Activated CD4-positive, alpha-beta T cell treated with anti-CD3 and anti-CD28 coated beads, Interleukin-10, Interleukin-2, amounts not matched to agents 100 ng/mL and 50 ng/mL, durations not matched to agents 16 hours and 8 hours (primary cell): ENCODE measurements around the gene SYNJ2.

ENCODE experiments used
- DNase-seq: peaks from one replicate; pipeline ENCODE4 v3.0.0-alpha.2; 2020

SYNJ2 gene

DNA sequence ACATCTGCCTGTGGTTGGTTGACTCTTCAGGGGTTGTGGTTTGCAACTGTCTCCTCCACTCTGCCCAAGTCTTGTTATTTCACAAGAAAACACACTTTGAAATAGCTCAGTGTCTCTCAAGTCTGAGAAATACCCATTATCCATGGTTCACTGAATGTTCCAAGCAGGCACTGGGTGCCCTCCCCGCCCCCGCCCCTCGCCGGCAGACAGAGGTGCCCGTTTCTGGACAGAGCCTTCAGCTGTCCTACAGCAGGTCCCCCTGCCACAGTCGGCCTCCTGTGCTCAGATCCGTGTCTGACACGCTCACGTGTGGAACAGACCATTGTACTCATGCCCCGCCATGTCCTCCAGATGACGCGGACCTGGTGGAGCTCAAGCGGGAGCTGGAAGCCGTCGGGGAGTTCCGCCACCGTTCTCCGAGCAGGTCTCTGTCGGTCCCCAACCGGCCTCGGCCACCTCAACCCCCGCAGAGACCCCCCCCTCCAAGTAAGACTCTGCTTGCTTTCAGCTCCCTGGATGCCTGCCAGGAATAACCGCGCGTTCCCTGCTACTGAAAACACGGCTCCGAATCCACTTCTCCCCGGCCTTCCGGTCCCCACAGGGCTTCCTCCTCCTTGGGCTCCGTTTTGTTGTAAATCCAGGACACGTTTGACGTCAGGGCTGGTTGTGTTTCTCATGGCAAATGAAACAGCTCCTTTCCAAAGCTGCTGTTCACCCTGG, 105.0 kb downstream of the SYNJ2 start:
- DNase-seq: peak; percentile 33

DNA sequence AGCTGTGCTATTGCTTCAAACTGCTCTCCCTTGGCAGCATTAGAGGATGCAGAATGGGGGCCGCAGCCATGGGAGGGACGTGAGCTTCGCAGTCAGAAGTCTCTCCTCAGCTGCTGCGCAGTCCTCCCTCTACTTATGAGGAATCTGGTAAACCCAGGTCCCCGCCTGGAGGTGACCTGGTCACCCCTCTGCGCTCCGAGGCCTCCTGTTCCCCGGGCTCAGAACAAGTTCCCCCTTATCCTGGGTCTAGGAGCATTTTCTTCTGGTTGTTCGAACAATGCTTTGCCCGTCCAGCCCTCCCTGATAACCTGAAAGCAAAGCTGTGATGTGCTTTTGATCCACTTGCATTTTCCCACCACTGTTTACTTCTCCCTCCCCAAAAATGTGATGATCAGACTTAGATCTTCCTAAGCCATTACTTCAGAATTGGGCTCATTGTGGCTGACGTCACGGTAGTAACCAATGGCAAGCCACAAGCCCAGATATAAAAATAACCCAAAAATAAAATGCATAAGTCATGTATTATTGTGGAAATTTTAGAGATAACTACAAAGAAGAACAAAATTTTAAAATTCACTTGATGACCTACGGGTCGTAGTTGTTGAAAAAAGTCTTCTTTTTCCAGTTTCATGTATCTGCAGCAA, 105.7 kb downstream of the SYNJ2 start:
- no peak for DNase-seq

DNA sequence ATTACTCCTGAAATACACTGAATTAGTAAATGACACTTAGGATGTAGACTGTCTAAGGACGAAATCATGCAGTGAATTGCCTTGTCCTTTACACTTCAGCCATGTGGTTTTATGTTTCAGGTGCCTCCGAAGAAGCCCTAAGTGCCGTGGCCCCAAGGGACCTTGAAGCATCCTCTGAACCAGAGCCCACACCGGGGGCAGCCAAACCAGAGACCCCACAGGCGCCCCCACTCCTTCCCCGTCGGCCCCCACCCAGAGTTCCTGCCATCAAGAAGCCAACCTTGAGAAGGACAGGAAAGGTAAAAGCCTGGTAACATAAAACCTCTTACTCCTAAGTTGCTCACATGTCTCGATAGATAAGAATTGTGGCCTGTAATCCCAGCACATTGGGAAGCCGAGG, 111.1 kb downstream of the SYNJ2 start:
- no peak for DNase-seq

DNA sequence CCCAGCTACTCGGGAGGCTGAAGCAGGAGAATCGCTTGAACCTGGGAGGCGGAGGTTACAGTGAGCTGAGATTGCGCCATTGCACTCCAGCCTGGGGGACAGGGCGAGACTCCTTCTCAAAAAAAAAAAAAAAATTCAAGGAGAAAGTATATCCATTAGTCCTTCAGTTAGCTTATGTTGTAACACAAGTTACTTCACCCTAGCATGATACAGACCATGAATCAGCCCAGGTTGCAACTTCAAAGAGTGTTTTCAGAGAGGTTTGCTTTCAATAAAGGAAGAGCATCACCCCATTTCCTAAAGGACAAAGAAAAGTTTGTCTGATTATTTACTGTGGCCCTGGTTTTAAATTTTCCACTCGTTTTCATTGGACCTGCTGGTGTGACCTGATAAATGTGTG, 113.4 kb downstream of the SYNJ2 start:
- no peak for DNase-seq

DNA sequence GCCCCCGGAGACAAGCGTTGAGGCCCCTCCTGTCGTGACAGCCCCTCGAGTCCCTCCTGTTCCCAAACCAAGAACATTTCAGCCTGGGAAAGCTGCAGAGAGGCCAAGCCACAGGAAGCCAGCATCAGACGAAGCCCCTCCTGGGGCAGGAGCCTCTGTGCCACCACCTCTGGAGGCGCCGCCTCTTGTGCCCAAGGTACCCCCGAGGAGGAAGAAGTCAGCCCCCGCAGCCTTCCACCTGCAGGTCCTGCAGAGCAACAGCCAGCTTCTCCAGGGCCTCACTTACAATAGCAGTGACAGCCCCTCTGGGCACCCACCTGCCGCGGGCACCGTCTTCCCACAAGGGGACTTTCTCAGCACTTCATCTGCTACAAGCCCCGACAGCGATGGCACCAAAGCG, 114.0 kb downstream of the SYNJ2 start:
- no peak for DNase-seq

DNA sequence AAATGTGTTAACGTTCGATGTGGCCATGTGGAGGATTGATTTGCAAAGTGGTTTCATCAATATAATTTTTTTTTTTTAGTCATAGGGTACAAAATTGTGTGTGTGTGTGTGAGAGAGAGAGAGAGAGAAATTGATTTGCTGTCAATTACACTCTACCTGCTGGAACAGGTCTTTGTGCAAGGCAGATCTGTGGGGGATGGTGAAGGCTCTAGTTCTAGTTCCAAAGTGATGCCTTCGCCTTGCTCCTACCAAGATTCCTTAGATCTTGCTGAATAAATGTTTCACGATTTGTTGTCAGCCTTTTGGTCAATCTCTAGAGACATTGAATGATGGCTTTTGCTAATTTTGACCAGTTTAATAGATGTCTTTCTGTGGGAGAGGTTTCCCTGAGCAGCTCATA, 121.6 kb downstream of the SYNJ2 start:
- DNase-seq: no peak

DNA sequence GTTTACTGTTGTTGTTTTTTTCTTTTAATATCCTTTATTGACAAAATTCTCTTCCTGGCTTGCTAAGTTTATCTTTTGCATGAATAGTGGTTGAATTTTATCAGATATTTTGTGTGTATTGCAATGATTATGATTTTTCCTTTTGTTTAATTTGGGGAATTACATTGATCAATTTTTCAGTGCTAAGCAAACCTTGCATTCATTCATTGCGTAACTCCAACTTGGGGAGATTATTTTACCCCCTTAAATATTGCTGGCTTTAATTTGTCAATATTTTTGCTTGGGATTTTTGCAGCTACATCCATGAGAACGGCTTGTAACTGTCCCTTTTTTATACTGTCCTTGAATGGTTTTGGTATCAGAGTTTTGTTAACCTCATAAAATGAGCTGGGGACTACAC, 123.0 kb downstream of the SYNJ2 start:
- no peak for DNase-seq

DNA sequence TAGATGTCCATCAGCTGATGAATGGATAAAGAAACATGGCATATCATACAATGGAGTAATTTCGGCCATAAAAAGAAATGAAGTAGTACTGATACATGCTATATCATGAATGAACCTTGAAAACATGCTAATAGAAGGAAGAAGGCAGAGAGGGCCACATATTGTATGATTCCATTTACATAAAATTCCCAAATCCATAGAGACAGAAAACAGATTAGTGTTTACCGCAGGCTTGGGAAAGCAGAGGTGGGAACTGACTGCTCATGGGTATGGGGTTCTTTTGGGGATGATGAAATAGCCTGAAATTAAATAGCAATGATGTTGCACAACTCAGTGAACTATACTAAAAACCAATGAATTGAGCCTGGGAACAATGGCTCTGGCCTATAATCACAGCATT, 128.1 kb downstream of the SYNJ2 start:
- DNase-seq: no peak

DNA sequence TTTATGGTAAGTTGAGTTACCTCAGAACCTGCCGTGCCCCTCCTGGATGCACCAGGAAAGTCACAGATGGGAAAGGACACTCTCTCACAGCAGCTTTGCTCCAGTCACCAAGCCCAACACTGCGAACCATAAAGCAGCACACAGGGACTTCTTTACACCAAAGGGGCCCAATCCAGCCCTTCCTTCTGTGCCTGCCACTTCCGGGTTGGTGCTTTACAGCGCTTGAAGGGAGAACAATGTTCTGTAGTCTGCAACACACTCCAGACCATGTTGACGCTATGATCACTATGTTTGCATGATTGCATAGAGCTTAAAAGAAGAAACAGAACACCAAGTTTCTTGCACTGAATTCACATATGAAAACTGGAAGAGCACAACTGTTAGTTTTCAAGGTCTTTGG, 129.3 kb downstream of the SYNJ2 start:
- no peak for DNase-seq

DNA sequence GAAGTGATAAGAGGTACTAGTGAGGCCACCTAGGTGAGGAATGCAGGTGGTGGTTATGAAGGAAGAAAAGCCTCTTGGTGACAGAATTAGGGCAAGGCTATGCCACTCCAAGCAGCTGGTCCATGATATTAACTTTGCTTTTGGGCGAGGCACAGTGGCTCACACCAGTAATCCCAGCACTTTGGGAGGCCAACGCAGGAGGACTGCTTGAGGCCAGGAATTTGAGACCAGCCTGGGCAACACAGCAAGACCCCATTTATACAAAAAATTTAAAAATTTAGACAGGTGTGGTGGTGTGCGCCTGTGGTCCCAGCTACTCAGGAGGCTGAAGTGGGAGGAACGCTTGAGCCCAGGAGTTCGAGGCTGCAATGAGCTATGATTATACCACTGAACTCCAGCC, 130.3 kb downstream of the SYNJ2 start:
- DNase-seq: no peak

DNA sequence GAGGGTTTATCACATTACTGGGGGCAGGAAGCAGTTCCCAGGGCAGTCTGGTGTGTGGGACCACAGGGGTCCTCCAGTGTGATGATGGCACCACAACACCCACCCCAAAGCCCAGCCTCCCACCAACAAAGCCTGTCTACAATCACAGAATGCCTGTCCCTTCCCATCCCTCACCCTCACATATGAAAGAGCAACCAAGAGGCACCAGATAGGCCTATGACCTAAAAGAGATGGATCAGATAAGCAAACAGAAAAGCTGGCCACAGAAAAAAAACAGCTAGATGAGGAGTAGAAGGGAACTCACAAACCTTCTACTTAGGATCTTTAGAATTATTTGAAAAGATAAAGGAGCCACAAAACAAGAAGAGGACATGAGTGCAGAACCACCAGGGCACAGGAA, 132.1 kb downstream of the SYNJ2 start:
- DNase-seq: no peak

DNA sequence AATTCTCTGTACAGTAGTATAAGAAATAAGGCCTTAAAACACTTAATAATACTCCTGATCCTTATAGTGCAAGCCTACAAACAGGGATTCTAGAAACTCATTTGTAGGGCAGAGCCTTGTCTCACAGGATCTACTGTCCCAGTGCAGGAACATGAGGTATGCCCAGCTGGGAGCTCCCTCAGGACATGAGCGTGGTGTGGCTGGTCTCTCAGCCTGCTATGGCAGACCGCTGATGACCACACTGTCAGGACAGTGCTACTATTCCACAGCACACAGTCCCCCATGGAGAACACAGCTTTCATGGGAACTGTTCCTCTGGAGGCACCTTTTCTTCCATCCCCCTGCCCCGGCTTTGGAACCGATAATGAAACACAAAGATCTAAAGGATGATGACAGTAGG, 133.4 kb downstream of the SYNJ2 start:
- no peak for DNase-seq

DNA sequence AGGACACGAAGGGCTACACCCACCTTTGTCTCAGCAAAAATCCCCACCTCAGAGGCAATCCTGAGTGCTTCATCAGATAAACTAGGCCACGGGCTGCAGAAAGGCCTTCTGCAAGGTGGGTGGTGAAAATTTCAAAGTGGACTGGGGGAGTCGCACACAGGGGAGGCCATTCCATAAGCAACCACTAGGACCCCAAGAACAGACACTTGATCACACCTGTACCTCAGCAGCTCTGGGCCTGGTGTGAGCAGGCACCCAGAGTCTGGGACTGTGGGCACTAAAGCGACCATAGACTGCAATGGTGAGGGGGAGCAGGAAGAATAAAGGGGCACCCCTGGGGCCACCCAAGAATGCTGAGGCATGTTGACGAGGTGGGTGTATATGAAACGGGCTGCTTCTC, 133.8 kb downstream of the SYNJ2 start:
- no peak for DNase-seq

DNA sequence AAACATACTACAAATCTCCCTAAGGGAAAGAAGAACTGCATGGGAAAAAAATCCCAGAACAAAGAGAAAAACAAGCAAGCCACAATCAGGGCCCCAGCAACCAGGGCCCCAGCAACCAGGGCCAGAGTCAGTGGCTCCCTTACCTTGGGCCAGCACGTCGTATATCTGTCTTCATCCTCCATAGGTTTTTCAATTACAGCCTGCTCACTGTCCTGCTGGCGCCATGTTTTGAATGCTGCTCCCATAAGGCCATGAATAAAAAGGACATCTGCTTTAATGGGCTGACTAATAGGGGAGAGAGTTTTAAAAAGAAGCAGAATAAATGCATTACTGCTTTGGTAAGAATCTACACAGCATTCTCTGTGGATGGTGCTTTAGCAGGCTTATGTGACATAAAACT, 137.2 kb downstream of the SYNJ2 start:
- no peak for DNase-seq

DNA sequence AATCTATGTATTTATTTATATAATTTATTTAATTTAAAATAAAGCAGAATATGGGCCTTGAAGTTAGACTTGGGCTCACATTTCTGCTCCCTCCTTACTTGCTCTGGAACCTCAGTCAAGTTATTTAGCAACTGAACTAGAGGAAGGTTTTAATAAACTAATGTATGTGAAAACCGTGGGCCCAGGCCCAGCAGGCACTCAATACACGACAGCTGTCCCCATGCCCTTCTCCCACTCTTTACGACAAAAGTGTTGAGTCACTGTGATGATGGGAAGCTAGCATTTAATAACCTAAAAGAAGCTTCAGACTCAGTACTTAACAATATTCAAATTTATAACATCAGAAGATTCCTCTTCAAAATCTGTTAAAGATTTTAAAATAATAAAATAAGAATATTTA, 139.7 kb downstream of the SYNJ2 start:
- DNase-seq: no peak

DNA sequence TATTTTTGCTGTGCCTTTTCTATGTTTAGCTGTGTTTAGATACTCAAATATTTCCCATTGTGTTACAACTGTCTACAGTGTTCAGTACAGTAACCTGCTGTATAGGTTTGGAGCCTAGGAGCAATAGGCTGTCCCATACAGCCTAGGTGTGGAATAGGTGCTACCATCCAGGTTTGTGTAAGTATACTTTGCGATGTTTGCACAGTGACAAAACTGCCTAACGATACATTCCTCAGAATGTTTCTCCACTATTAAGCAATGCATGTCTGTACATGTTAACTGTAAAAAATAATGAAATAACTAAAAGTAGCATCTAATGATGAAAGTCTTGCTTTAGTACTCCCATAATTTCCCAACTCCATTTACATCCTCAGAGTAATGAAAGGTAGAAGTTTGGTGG, 140.4 kb downstream of the SYNJ2 start:
- DNase-seq: no peak

DNA sequence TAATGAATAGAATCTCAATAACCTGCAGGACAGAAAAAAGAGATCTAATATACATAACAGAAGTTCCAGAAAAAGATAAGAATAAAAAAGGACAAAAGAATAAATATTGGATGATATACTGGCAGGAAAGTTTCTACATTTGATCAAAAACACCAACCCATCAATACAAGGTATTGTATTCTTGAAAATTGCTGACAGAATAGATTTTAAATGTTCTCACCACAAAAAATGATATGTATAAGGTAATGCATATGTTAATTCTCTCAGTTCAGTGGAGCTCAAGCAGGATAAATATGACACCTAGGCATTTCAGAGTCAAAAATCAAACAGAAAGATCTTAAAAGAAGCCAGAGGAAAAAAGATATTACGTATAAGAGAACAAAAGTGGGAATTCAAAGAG, 142.6 kb downstream of the SYNJ2 start:
- DNase-seq: no peak

DNA sequence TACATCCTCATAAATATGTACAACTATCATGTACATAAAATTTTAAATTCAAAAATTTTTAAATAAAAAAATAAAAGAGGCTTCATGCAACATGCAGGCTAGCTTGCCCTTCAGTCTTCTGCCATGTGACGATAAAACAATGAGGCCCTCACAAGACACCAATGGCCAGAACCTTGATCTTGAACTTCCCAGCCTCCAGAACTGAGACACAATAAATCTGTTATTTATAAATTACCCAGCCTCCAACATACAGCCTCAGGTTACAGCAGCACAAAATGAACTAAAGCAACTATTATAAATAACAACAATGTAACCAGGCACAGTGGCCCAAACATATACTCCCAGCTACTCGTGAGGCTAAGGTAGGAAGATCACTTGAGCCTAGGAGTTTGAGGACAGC, 143.6 kb downstream of the SYNJ2 start:
- DNase-seq: no peak

DNA sequence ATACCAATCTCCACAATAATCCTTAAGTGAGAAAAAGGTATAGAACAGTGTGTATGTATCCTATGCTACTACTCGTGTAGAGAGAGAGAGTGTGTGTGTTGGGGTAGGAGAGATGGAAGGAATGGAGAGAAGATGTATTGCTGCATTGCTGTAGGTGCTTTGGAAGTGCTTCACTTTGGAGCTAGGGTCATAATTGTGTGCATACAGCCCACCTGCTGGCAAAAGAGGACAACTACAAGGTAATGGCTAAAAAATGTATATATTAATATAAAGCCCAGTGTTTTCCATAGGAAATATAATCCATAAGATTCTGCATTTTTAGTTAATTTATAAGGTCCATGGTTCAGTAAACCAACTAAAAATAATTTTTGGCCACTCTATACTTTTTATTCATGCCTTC, 150.3 kb downstream of the SYNJ2 start:
- DNase-seq: peak; percentile 36

DNA sequence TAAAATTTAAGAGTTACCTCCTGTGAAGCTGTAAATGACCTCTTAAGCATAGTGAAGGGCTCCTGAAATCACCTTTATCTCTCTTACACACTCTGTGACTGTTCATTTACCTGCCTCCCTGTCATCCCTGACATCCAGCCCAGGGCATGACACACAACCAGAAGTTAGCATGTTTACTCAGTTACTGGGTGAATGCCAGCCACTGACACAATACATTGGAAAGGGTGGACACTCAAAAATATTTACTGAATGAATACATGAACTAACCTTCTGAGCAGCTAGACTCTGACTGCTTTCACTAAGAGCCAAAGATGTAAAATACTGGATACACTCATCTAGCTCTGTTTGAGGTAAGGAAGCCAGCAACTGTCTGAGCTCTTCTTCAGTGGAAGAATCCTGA, 161.1 kb downstream of the SYNJ2 start:
- no peak for DNase-seq

DNA sequence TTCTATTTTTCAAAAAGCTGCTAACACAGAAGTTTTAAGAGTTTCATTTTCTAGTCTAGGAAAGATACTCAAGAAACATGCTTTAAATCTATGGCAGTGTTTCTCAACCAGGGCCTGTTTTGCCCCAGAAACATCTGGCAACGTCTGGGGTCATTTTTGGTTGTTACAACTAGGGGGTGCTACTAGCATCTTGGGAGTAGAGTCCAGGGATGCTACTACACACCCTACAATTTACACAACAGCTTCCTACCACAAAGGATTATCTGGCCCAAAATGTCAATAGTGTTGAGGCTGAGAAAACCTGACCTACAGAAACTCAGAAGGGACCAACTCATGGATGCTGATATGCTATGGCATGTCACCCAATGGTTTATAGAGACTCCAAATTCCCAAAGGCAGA, 162.0 kb downstream of the SYNJ2 start:
- peak; percentile 45 for DNase-seq
